Neuronal stem cell (in vitro differentiated cells): ENCODE measurements around the gene DRAM1.

Source experiments
- DNase-seq: peaks from one replicate; pipeline ENCODE4 v3.0.0-alpha.2; 2013; ENCODE audit warnings: low spot score
- H2AFZ ChIP-seq: one replicate; pipeline ENCODE4 v1.6.1; 2013; ENCODE audit warnings: mild to moderate bottlenecking, low read length, inconsistent platforms
- H2AK5ac ChIP-seq: 2 replicates; pipeline ENCODE4 v1.6.1; 2013; ENCODE audit warnings: low read depth, mild to moderate bottlenecking, inconsistent platforms, low read length, moderate library complexity, mixed read lengths
- H2BK120ac ChIP-seq: 2 replicates; pipeline ENCODE4 v1.6.1; 2013; ENCODE audit warnings: low read depth, mild to moderate bottlenecking, inconsistent platforms, low read length, moderate library complexity, mixed read lengths
- H2BK12ac ChIP-seq: one replicate; pipeline ENCODE4 v1.6.1; 2013; ENCODE audit warnings: low read length, inconsistent platforms
- H2BK15ac ChIP-seq: 2 replicates; pipeline ENCODE4 v1.6.1; 2013; ENCODE audit warnings: mild to moderate bottlenecking, low read length, inconsistent platforms, mixed read lengths
- H2BK5ac ChIP-seq: one replicate; pipeline ENCODE4 v1.6.1; 2013; ENCODE audit warnings: inconsistent platforms, mild to moderate bottlenecking, low read length, moderate library complexity
- H3K14ac ChIP-seq: one replicate; pipeline ENCODE4 v1.6.1; 2013; ENCODE audit warnings: low read length, inconsistent platforms
- H3K18ac ChIP-seq: 2 replicates; pipeline ENCODE4 v1.6.1; 2013; ENCODE audit warnings: low read length, inconsistent platforms
- H3K23ac ChIP-seq: 2 replicates; pipeline ENCODE4 v1.6.1; 2013; ENCODE audit warnings: low read depth, mild to moderate bottlenecking, mixed read lengths, low read length, inconsistent platforms; ENCODE audit not compliant: poor library complexity
- H3K27ac ChIP-seq: replicated peaks from 3 replicates; pipeline ENCODE4 v1.5.1; 2013; ENCODE audit warnings: low read length, inconsistent platforms
- H3K27me3 ChIP-seq, 3 experiments: 2 replicates each; pipeline ENCODE4 v1.6.1; 2013; ENCODE audit warnings: low read length in 3 of 3, mild to moderate bottlenecking in 2 of 3, inconsistent platforms in 1 of 3, low read depth in 1 of 3, mixed read lengths in 1 of 3, moderate library complexity in 1 of 3; ENCODE audit not compliant: control insufficient read depth in 3 of 3, insufficient read depth in 3 of 3
- H3K36me3 ChIP-seq, 2 donors: replicated peaks in 1 of 2; 2 replicates each; pipeline ENCODE4 v1.6.1; 2013; ENCODE audit warnings: low read length in 2 of 2; ENCODE audit not compliant: control insufficient read depth in 2 of 2, insufficient read depth in 2 of 2
- H3K4ac ChIP-seq: 2 replicates; pipeline ENCODE4 v1.6.1; 2013; ENCODE audit warnings: inconsistent platforms, mild to moderate bottlenecking, low read length, moderate library complexity
- H3K4me1 ChIP-seq, 2 donors: 1 replicate in 1 of 2; 2 replicates in 1 of 2; pipeline ENCODE4 v1.6.1; 2013; ENCODE audit warnings: low read length in 2 of 2, low read depth in 1 of 2; ENCODE audit not compliant: control insufficient read depth in 2 of 2, insufficient read depth in 1 of 2
- H3K4me2 ChIP-seq: one replicate; pipeline ENCODE4 v1.6.1; 2013; ENCODE audit warnings: mild to moderate bottlenecking, low read length, inconsistent platforms; ENCODE audit not compliant: insufficient read depth, poor library complexity, severe bottlenecking
- H3K4me3 ChIP-seq, 2 donors: 2 replicates each; pipeline ENCODE4 v1.5.1; 2013; ENCODE audit warnings: low read length in 2 of 2, mild to moderate bottlenecking in 2 of 2, inconsistent platforms in 1 of 2, moderate library complexity in 1 of 2
- H3K79me1 ChIP-seq: one replicate; pipeline ENCODE4 v1.6.1; 2013; ENCODE audit warnings: low read depth, mild to moderate bottlenecking, inconsistent platforms, low read length, moderate library complexity
- H3K9ac ChIP-seq: one replicate; pipeline ENCODE4 v1.6.1; 2013; ENCODE audit warnings: mild to moderate bottlenecking, low read depth, low read length, inconsistent platforms; ENCODE audit not compliant: poor library complexity
- H3K9me3 ChIP-seq, 2 donors: replicated peaks in 1 of 2; 2 replicates each; pipeline versions ENCODE3 to v1.6.1; 2013; ENCODE audit warnings: low read length in 2 of 2, mild to moderate bottlenecking in 2 of 2, inconsistent platforms in 1 of 2, low read depth in 1 of 2, mixed read lengths in 1 of 2, moderate library complexity in 1 of 2; ENCODE audit not compliant: control insufficient read depth in 2 of 2, insufficient read depth in 1 of 2
- H4K8ac ChIP-seq: one replicate; pipeline ENCODE4 v1.6.1; 2013; ENCODE audit warnings: low read depth, mild to moderate bottlenecking, inconsistent platforms, low read length, moderate library complexity
- H4K91ac ChIP-seq: one replicate; pipeline ENCODE4 v1.6.1; 2013; ENCODE audit warnings: low read length, low read depth, mild to moderate bottlenecking, inconsistent platforms; ENCODE audit not compliant: poor library complexity
- WGBS, 2 donors: extraction: QIAGEN DNeasy Blood & Tissue Kit; methylation state at CpG; one replicate each; pipeline ENCODE4 v1.1.7; 2013; ENCODE audit warnings: missing lambda C conversion rate in 2 of 2, mixed read lengths in 1 of 2; ENCODE audit not compliant: insufficient read length in 2 of 2, insufficient replicate concordance in 1 of 2; ENCODE audit errors: extremely low coverage in 2 of 2; 5-methylcytosine and 5-hydroxymethylcytosine counted together

The DRAM1 gene

DNA sequence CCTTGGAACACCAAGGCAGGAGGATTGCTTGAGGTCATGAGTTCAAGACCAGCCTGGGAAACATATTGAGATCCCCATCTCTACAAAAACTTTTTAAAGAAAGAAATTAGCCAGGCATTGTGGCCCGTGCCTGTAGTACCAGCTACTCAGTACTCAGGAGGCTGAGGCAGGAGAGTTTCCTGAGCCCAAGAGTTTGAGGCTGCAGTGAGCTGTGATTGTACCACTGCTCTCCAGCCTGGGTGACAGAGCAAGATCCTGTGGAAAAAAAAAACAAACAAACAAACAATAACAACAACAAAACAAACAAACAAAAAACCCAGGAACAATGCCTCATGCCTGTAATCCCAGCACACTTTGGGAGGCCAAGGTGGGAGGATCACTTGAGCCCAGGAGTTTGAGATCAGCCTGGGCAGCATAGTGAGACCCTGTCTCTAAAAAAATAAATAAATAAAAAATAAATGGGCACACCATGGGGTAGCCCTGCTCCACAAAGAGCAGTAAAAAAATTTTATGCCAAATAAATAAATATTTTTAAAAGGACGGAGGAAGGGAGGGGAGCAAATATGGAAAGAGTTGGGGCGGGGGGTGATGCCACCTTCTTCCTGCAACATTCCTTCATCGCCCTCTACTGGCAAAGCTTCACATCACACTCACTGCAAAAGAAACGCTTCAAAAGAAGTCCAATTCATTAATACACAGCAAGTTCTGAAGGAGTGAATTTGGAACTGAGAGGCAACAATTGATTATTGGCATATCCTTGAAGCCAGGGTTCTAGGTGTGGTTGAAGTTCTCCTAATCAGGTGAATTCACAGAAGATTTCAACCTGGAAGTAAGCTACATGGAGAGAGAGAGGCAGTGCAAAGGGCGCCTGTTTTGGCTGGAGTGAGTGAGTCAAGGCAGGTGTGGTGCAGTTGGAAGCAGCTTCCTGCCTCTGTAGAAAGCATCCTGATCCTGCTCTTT, 37.8 kb upstream of the DRAM1 start:
- Histone ChIP-seq H3K4me1 (no peaks in the 10 kb centered on the region), H2BK5ac (no peak overlapping the region), H4K8ac (no peak overlapping the region), H3K79me1 (no peaks in the 10 kb centered on the region), H2BK12ac (no peak overlapping the region), H3K4ac (no peak overlapping the region), H2BK120ac (no peak overlapping the region), H3K23ac (no peak overlapping the region), H3K27me3 (no peaks in the 10 kb centered on the region), H4K91ac (no peak overlapping the region), H3K9me3 (no peaks in the 10 kb centered on the region), H3K9ac (no peak overlapping the region), H3K4me3 (no peak overlapping the region), H2AK5ac (no peak overlapping the region), H2AFZ (peak overlapping the region; percentile 36), H3K18ac (no peak overlapping the region), H2BK15ac (no peak overlapping the region), H3K27ac (no peak overlapping the region), H3K4me2 (no peak overlapping the region), H3K14ac (no peak overlapping the region), H3K36me3 (no peaks in the 10 kb centered on the region)
- WGBS, 2 donors = no CpG with 5 or more reads among the region's 6 CpGs
- peak; percentile 49 for DNase-seq

GRCh38 chr12:101841069-101841468, 36.3 kb upstream of the DRAM1 start:
- Histone ChIP-seq H3K4ac (no peak overlapping the region), H4K8ac (no peak overlapping the region), H2AFZ (no peak overlapping the region), H2BK15ac (no peak overlapping the region), H3K36me3 (no peaks in the 10 kb centered on the region), H3K27ac (no peak overlapping the region), H3K27me3 (no peaks in the 10 kb centered on the region), H3K9ac (no peak overlapping the region), H3K23ac (no peak overlapping the region), H3K4me3 (no peak overlapping the region), H3K14ac (no peak overlapping the region), H2AK5ac (no peak overlapping the region), H2BK5ac (no peak overlapping the region), H4K91ac (no peak overlapping the region), H3K4me1 (no peaks in the 10 kb centered on the region), H2BK120ac (no peak overlapping the region), H3K9me3 (no peaks in the 10 kb centered on the region), H3K18ac (no peak overlapping the region), H3K79me1 (no peaks in the 10 kb centered on the region), H3K4me2 (no peak overlapping the region), H2BK12ac (no peak overlapping the region)
- no peak for DNase-seq
- no CpG with 5 or more reads among the region's 4 CpGs for WGBS, 2 donors

- no peak overlapping the region for H2BK15ac ChIP-seq
- no peak overlapping the region for H4K8ac ChIP-seq
- no peak overlapping the region for H2BK120ac ChIP-seq
- H2BK5ac ChIP-seq = no peak overlapping the region
- H3K36me3 ChIP-seq = no peaks in the 10 kb centered on the region
- no peaks in the 10 kb centered on the region for H3K79me1 ChIP-seq
- H3K27ac ChIP-seq = no peak overlapping the region
- no peaks in the 10 kb centered on the region for H3K4me1 ChIP-seq
- no peaks in the 10 kb centered on the region for H3K27me3 ChIP-seq
- H3K9ac ChIP-seq = no peak overlapping the region
- no peak overlapping the region for H3K4ac ChIP-seq
- WGBS, 2 donors = no CpG with 5 or more reads among the region's 5 CpGs
- no peaks in the 10 kb centered on the region for H3K9me3 ChIP-seq
- H3K14ac ChIP-seq = no peak overlapping the region
- H3K23ac ChIP-seq = no peak overlapping the region
- no peak overlapping the region for H2BK12ac ChIP-seq
- no peak overlapping the region for H2AK5ac ChIP-seq
- no peak overlapping the region for H2AFZ ChIP-seq
- H3K4me2 ChIP-seq = no peak overlapping the region
- H3K4me3 ChIP-seq = no peak overlapping the region
- no peak for DNase-seq
- H4K91ac ChIP-seq = no peak overlapping the region
- no peak overlapping the region for H3K18ac ChIP-seq
These were observed 32.2 kb upstream of the DRAM1 start for GRCh38 chr12:101845137-101845711.

- no peaks in the 10 kb centered on the region for H3K36me3 ChIP-seq
- H3K27ac ChIP-seq = no peak overlapping the region
- H2AK5ac ChIP-seq = no peak overlapping the region
- no peak overlapping the region for H3K18ac ChIP-seq
- no peak overlapping the region for H3K4me3 ChIP-seq
- no peaks in the 10 kb centered on the region for H3K27me3 ChIP-seq
- H2BK120ac ChIP-seq = no peak overlapping the region
- no peak overlapping the region for H3K14ac ChIP-seq
- H2AFZ ChIP-seq = no peak overlapping the region
- WGBS, 2 donors = no CpG with 5 or more reads among the region's 5 CpGs
- H3K9me3 ChIP-seq = no peaks in the 10 kb centered on the region
- no peak overlapping the region for H3K9ac ChIP-seq
- no peak overlapping the region for H3K4ac ChIP-seq
- H3K23ac ChIP-seq = no peak overlapping the region
- H3K4me1 ChIP-seq = no peaks in the 10 kb centered on the region
- H3K79me1 ChIP-seq = no peaks in the 10 kb centered on the region
- H3K4me2 ChIP-seq = no peak overlapping the region
- no peak overlapping the region for H2BK15ac ChIP-seq
- no peak for DNase-seq
- no peak overlapping the region for H4K91ac ChIP-seq
- no peak overlapping the region for H4K8ac ChIP-seq
- no peak overlapping the region for H2BK5ac ChIP-seq
- no peak overlapping the region for H2BK12ac ChIP-seq
These were observed 30.1 kb upstream of the DRAM1 start for GRCh38 chr12:101847325-101847724.
